Endodermal cell (in vitro differentiated cells): ENCODE results near the gene ZNF575. TPM values are rescaled to one million over a fixed set of nuclear protein-coding genes. Genes with fewer than 3 reads are reported as not detected.

ENCODE experiments used
- DNase-seq: peaks from one replicate; pipeline ENCODE4 v3.0.0-alpha.2; 2017
- H3K27ac ChIP-seq: 2 replicates; pipeline ENCODE4 v1.5.1; 2013; ENCODE audit warnings: mild to moderate bottlenecking, low read depth, low read length, moderate library complexity
- H3K27me3 ChIP-seq: 2 replicates; pipeline ENCODE4 v1.6.1; 2013; ENCODE audit warnings: mild to moderate bottlenecking, low read length, moderate library complexity; ENCODE audit not compliant: insufficient read depth, control insufficient read depth, poor library complexity, severe bottlenecking
- H3K36me3 ChIP-seq: 2 replicates; pipeline ENCODE4 v1.7.0; 2013; ENCODE audit warnings: mild to moderate bottlenecking, low read length, moderate library complexity; ENCODE audit not compliant: control insufficient read depth, insufficient read depth
- H3K4me1 ChIP-seq: one replicate; pipeline ENCODE4 v1.7.0; 2013; ENCODE audit warnings: low read length; ENCODE audit not compliant: control insufficient read depth, insufficient read depth
- H3K4me3 ChIP-seq: 2 replicates; pipeline ENCODE4 v1.5.1; 2013; ENCODE audit warnings: mild to moderate bottlenecking, low read length, moderate library complexity
- H3K9ac ChIP-seq: 2 replicates; pipeline ENCODE4 v1.6.1; 2013; ENCODE audit warnings: mild to moderate bottlenecking, low read length, moderate library complexity; ENCODE audit not compliant: poor library complexity, severe bottlenecking; ENCODE audit errors: extremely low read depth
- H3K9me3 ChIP-seq: 2 replicates; pipeline ENCODE4 v1.6.1; 2013; ENCODE audit warnings: mild to moderate bottlenecking, low read length, moderate library complexity; ENCODE audit not compliant: control insufficient read depth
- H3K27ac Mint-ChIP-seq: 2 replicates; pipeline ENCODE4 v1.8.0; 2020; ENCODE audit warnings: mixed read lengths
- H3K27me3 Mint-ChIP-seq: 2 replicates; pipeline ENCODE4 v1.8.0; 2021; ENCODE audit warnings: mild to moderate bottlenecking, mixed read lengths; ENCODE audit not compliant: insufficient read depth
- H3K36me3 Mint-ChIP-seq: 2 replicates; pipeline ENCODE4 v1.8.0; 2020; ENCODE audit warnings: low read depth, mixed read lengths
- H3K4me1 Mint-ChIP-seq: 2 replicates; pipeline ENCODE4 v1.8.0; 2020; ENCODE audit warnings: mixed read lengths
- H3K4me3 Mint-ChIP-seq: 2 replicates; pipeline ENCODE4 v1.8.0; 2020; ENCODE audit warnings: mild to moderate bottlenecking, moderate library complexity, mixed read lengths
- H3K9me3 Mint-ChIP-seq: 2 replicates; pipeline ENCODE4 v1.8.0; 2020; ENCODE audit warnings: mild to moderate bottlenecking, mixed read lengths
- CTCF ChIP-seq: fragments of 200-600 bp; sonication (generic); conservative IDR thresholded peaks from 2 replicates; pipeline ENCODE4 v1.5.0; 2021; ENCODE audit warnings: antibody characterized with exemption, mild to moderate bottlenecking
- WGBS, 2 experiments: methylation state at CpG; one replicate each; pipeline versions ENCODE4 v1.1.5 to v1.1.7; 2013; ENCODE audit warnings: missing lambda C conversion rate in 2 of 2, mixed read lengths in 1 of 2; ENCODE audit not compliant: insufficient coverage in 1 of 2, insufficient read length in 1 of 2; 5-methylcytosine and 5-hydroxymethylcytosine counted together
- total RNA-seq, 2 donors: library from RNA; stranded (reverse); fragmentation: NEBNext Ultra II Directional in 1 of 2; extraction: Animal tissue kit (Norgen Biotek cat#: 25700) in 1 of 2; gene quantifications; 2 replicates in 1 of 2; 3 replicates in 1 of 2; pipeline ENCODE4 v1.2.1, GENCODE V29; 2021

Gene ZNF575
- total RNA-seq, 2 donors from 2014 or later: 0.22 TPM

GRCh38 chr19:43486412-43486811 is 46.6 kb upstream of the ZNF575 start:
- Histone ChIP-seq H3K36me3 (no peaks in the 10 kb centered on the region), H3K9me3 (no peaks in the 10 kb centered on the region), H3K27ac (no peak overlapping the region), H3K4me3 (no peak overlapping the region), H3K27me3 (no peaks in the 10 kb centered on the region), H3K4me1 (no peaks in the 10 kb centered on the region), H3K9ac (no peak overlapping the region)
- 90 to 93% methylated on average over 2 to 7 of the region's 7 CpGs for WGBS, 2 experiments
- Mint-ChIP-seq H3K27ac (no peak overlapping the region), H3K27me3 (no peaks in the 10 kb centered on the region), H3K4me3 (no peak overlapping the region), H3K4me1 (peaks cover 5% of the 10 kb centered on the region), H3K9me3 (no peaks in the 10 kb centered on the region), H3K36me3 (no peaks in the 10 kb centered on the region)
- no peak for TF ChIP-seq CTCF
- no peak for DNase-seq

GRCh38 chr19:43488179-43488578 is 44.8 kb upstream of the ZNF575 start:
- H3K27me3 ChIP-seq: no peaks in the 10 kb centered on the region
- DNase-seq: no peak
- 78 to 80% methylated on average over 7 to 8 of the region's 8 CpGs for WGBS, 2 experiments
- Mint-ChIP-seq H3K36me3 (no peaks in the 10 kb centered on the region), H3K4me3 (no peak overlapping the region), H3K4me1 (no peaks in the 10 kb centered on the region), H3K9me3 (no peaks in the 10 kb centered on the region), H3K27me3 (no peaks in the 10 kb centered on the region), H3K27ac (no peak overlapping the region)
- no peaks in the 10 kb centered on the region for H3K36me3 ChIP-seq
- H3K4me3 ChIP-seq: no peak overlapping the region
- no peak overlapping the region for H3K9ac ChIP-seq
- H3K27ac ChIP-seq: no peak overlapping the region
- no peak for TF ChIP-seq CTCF
- no peaks in the 10 kb centered on the region for H3K9me3 ChIP-seq
- no peaks in the 10 kb centered on the region for H3K4me1 ChIP-seq

GRCh38 chr19:43489310-43489709 is 43.7 kb upstream of the ZNF575 start:
- Mint-ChIP-seq H3K4me3 (no peak overlapping the region), H3K4me1 (no peaks in the 10 kb centered on the region), H3K27ac (no peak overlapping the region), H3K36me3 (no peaks in the 10 kb centered on the region), H3K27me3 (no peaks in the 10 kb centered on the region), H3K9me3 (no peaks in the 10 kb centered on the region)
- H3K9me3 ChIP-seq: no peaks in the 10 kb centered on the region
- no peak for TF ChIP-seq CTCF
- H3K4me1 ChIP-seq: no peaks in the 10 kb centered on the region
- H3K36me3 ChIP-seq: no peaks in the 10 kb centered on the region
- no peak overlapping the region for H3K4me3 ChIP-seq
- 92 to 93% methylated on average over 3 to 4 of the region's 5 CpGs for WGBS, 2 experiments
- no peak overlapping the region for H3K27ac ChIP-seq
- no peak for DNase-seq
- no peak overlapping the region for H3K9ac ChIP-seq
- no peaks in the 10 kb centered on the region for H3K27me3 ChIP-seq
